Heart left ventricle (tissue), 13 donors: Measurements from ENCODE around the gene PIPOX.

Experiments
- POLR2A ChIP-seq, 2 donors: fragments of 450-650 bp; IDR thresholded peaks; one replicate each; pipeline ENCODE4 v1.6.1; 2017; ENCODE audit warnings: antibody characterized with exemption in 2 of 2, mild to moderate bottlenecking in 2 of 2, moderate library complexity in 2 of 2
- TF ChIP-seq, protein P1 (sequence below), 12 donors: fragments of 200-600 bp; sonication (generic) in 4 of 12; IDR thresholded peaks; one replicate each; pipeline versions ENCODE4 v1.5.0 to v1.8.0; 2018 to 2022; ENCODE audit warnings: antibody characterized with exemption in 12 of 12, mild to moderate bottlenecking in 5 of 12
- donor health status: ischemic (EF 13 %, LVEDD 7.1; RV severe dilation, severe dysfunction).
- donor health status: DM: no; HTN: yes; CAD: no.
- donor health status: DM: no; HTN: no; CAD: no.
- donor health status: ischemic (EF 25% LVEDD 6.9; RV normal size, moderate dysfunction).
- donor health status: ischemic (EF 25% LVEDD 5.7; RV mildly dilated, moderate dysfunction).
- donor health status: ischemic (EF 35%, LVEDD 5.7; RV mildly dilated, moderate dysfunction).
- donor health status: nonischemic (EF 11% LVEDD 7.7; RV severe dilation, severe dysfunction).
- donor health status: DM: yes; HTN: yes; CAD: no.
- donor health status: PGD.
- donor health status: ischemic (EF 29% LVEDD 5.4; RV normal size, mild dysfunction).
- donor health status: nonischemic (EF 23%, LVEDD 6.1; RV moderate dilation, normal function).

DNA sequence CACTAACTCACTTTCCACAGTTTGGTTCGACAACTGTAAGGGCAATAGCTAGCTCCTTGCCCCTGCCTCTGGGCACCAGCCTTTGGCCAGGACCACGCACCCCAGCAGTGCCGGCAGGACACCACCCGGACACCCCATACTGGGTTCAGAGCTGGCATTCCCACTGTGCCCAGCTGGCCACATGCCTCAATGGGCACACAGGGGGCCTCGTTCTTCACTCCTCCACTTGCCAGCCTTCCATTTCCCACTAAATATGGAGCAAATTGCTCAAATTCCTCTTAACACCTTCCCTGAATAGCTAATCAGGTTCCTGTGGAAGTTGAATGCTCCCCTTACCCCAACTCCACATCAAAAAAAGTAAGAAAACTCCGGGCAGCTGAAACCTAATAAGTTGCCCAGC is 52.5 kb downstream of the PIPOX start:
- TF ChIP-seq, protein P1, sequence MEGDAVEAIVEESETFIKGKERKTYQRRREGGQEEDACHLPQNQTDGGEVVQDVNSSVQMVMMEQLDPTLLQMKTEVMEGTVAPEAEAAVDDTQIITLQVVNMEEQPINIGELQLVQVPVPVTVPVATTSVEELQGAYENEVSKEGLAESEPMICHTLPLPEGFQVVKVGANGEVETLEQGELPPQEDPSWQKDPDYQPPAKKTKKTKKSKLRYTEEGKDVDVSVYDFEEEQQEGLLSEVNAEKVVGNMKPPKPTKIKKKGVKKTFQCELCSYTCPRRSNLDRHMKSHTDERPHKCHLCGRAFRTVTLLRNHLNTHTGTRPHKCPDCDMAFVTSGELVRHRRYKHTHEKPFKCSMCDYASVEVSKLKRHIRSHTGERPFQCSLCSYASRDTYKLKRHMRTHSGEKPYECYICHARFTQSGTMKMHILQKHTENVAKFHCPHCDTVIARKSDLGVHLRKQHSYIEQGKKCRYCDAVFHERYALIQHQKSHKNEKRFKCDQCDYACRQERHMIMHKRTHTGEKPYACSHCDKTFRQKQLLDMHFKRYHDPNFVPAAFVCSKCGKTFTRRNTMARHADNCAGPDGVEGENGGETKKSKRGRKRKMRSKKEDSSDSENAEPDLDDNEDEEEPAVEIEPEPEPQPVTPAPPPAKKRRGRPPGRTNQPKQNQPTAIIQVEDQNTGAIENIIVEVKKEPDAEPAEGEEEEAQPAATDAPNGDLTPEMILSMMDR (IDR thresholded peaks at IDR 0.05), result no peak
- no peak for TF ChIP-seq POLR2A (IDR thresholded peaks at IDR 0.05)
